GM12872 (cell line): ENCODE measurements around the gene GPR45.

Experiments
- TF ChIP-seq, protein P1 (sequence below): IDR thresholded peaks from 3 replicates; pipeline ENCODE4 v1.5.1; 2011; ENCODE audit warnings: low read depth, mild to moderate bottlenecking, low read length, moderate library complexity; ENCODE audit not compliant: insufficient read depth

GPR45 gene, protein sequence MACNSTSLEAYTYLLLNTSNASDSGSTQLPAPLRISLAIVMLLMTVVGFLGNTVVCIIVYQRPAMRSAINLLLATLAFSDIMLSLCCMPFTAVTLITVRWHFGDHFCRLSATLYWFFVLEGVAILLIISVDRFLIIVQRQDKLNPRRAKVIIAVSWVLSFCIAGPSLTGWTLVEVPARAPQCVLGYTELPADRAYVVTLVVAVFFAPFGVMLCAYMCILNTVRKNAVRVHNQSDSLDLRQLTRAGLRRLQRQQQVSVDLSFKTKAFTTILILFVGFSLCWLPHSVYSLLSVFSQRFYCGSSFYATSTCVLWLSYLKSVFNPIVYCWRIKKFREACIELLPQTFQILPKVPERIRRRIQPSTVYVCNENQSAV

DNA sequence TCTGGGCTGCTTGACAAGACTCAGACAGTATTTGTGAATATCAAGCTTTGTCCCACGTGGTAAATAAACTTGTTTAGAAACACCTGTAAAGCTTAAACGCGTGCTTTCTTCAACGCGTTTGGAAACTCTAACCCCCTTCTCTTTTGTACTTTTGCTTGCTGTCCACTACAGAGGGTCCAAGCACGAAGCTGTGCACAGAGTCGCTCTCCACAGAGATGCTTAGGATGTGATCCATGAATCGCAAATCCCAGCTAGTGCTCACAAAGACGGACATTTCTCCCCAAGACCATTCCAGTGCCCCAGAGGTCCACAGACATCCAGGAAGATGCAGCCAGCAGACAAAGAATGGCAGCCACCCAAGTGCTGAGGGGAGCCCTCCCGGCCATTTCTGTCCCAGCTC lies at the start of gene GPR45:
TSS of gene GPR45 (plus strand) at position 301 of the 400 bp plus-strand sequence. CDS start 116 bp downstream, outside the sequence.
- TF ChIP-seq, protein P1, sequence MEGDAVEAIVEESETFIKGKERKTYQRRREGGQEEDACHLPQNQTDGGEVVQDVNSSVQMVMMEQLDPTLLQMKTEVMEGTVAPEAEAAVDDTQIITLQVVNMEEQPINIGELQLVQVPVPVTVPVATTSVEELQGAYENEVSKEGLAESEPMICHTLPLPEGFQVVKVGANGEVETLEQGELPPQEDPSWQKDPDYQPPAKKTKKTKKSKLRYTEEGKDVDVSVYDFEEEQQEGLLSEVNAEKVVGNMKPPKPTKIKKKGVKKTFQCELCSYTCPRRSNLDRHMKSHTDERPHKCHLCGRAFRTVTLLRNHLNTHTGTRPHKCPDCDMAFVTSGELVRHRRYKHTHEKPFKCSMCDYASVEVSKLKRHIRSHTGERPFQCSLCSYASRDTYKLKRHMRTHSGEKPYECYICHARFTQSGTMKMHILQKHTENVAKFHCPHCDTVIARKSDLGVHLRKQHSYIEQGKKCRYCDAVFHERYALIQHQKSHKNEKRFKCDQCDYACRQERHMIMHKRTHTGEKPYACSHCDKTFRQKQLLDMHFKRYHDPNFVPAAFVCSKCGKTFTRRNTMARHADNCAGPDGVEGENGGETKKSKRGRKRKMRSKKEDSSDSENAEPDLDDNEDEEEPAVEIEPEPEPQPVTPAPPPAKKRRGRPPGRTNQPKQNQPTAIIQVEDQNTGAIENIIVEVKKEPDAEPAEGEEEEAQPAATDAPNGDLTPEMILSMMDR, result no peak

DNA sequence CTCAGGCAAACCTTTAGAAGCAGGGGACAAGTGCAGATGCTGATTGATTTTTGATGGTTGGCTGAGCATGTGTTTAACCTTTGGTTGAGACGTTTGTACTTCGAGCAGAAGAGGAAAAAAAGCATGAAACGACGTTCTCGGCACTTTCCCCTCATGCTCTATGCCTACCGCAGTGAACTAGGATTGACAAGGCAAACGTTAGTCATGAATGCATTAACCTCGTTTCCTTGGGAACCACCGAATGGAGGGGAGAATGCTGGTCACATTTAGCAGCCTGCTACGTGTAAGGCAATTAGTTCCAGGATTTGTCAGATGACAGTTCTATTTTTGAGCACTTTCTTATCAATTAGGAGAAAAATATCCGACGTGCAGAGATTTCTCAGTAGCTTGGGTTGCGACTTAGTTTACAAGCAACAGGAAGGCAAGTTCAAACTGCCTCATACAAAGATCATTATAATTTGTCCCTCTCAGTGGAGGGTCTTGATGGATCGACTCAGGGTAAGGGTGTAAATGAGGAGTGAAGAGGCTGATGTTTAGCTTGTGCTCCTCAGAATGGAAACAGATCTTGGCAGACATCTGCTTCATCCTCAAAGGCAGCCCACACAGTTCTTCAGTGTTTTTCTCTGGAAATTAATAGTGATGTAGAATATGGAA lies 47.4 kb upstream of the GPR45 start:
- TF ChIP-seq, protein P1, result no peak

DNA sequence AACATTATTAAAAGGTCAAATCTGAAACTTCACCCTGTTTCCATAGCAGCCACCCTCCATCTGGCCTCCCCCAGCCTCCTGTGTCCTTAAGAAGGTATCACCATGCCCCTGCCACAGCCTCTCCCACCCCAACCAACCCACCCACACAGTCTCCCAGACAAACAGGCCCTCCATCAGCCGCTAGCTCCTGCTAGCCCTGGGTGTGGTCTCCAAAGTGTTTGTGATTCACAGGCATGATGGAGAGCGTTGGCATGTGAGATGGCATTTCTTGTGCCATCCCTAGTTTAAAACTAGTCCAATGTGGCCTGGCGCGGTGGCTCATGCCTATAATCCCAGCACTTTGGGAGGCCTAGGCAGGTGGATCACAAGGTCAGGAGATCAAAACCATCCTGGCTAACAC lies 44.9 kb upstream of the GPR45 start:
- TF ChIP-seq, protein P1, result no peak

DNA sequence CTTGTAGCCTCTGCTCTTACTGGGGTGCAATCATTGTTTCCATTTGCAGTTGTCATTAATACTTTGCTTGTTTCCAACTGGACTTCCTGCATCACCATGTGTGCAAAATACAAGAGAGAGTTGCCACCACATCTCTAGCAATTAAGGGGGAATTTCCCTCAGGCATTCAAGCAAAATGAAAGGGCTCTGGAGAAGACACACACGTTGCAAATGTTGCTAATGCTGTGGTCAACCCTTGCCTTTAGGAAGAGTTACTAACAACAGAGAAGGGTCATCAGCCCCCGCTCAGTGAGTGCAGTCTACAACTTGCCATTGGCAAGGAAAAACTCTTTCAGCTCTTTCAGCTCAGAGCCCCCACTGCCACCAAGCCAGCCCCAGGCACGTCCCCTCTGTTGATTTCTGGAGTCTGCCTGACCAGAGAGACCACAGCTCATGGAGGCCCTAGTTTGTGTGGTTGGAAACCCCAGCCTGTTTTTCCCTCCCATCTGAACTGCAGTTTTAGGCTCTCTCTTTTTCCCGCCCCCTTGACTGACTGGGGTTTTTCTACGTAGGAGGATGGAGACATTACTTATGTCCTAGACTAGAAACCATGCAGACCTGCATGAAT lies 25.9 kb upstream of the GPR45 start:
- TF ChIP-seq, protein P1, result no peak

DNA sequence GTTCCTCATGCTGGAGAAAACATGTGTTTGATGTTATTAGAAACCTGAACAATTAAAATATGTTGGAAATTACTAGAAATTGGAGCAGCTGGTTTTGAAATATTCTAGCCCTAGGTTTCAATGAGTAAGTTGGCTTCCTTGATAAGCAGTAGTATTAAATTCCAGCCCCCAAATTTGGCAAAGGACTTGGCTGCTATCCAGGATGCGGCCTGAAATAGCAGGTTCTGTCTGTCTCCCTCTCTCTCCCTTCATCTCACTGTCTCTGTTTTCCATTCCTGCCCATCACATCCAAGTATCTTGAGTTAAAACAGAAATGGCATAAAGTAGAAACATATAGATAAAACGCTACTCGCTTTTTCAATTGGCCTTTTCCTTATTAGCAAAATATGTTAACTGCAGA lies 20.9 kb upstream of the GPR45 start:
- TF ChIP-seq, protein P1, result no peak

DNA sequence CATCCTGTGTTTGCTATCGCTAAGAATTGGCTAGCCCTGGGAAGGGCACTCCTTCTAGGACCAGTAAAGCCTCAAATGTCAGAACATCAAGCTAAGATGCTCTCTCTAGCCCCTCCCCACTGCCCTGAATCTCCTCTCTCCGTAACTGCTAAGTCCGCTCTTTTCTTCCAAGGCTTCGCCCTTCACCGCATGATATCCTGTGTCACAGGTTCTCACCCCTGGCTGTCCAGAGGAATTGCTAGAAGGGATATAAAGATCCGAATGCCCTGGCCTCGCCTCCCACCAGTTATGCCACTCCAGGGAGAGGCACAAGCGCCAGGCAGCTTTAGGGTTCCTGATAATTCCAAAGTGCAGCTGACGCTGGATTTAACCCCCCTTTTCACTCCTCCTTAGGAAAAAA lies 17.1 kb upstream of the GPR45 start:
- TF ChIP-seq, protein P1, result no peak

DNA sequence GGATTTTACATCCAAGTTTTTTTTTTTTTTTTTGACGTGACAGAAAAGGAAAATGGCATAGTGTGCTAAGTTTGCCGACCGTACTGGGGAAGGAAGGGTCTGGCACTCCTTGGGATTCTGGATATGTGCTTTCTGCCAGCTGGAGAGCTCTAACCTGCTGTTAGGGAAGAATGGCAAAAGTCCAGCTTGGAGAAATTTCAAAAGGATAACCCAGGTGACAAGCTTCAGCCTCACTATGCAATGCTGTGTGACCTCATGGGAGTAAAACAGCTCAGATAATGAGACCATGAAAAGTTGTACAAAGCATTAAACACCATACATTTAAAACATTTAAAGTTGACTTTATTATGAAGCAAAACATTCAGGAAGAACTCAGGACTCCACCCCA lies 10.3 kb upstream of the GPR45 start:
- TF ChIP-seq, protein P1, result no peak
